Endodermal cell (in vitro differentiated cells): ENCODE data around the gene BCL2L15. TPM values are rescaled to one million over a fixed set of nuclear protein-coding genes. Genes with fewer than 3 reads are reported as not detected.

Experiments used
- DNase-seq: peaks from one replicate; pipeline ENCODE4 v3.0.0-alpha.2; 2017
- H3K27ac ChIP-seq: 2 replicates; pipeline ENCODE4 v1.5.1; 2013; ENCODE audit warnings: mild to moderate bottlenecking, low read depth, low read length, moderate library complexity
- H3K27me3 ChIP-seq: 2 replicates; pipeline ENCODE4 v1.6.1; 2013; ENCODE audit warnings: mild to moderate bottlenecking, low read length, moderate library complexity; ENCODE audit not compliant: insufficient read depth, control insufficient read depth, poor library complexity, severe bottlenecking
- H3K36me3 ChIP-seq: 2 replicates; pipeline ENCODE4 v1.7.0; 2013; ENCODE audit warnings: mild to moderate bottlenecking, low read length, moderate library complexity; ENCODE audit not compliant: control insufficient read depth, insufficient read depth
- H3K4me1 ChIP-seq: one replicate; pipeline ENCODE4 v1.7.0; 2013; ENCODE audit warnings: low read length; ENCODE audit not compliant: control insufficient read depth, insufficient read depth
- H3K4me3 ChIP-seq: 2 replicates; pipeline ENCODE4 v1.5.1; 2013; ENCODE audit warnings: mild to moderate bottlenecking, low read length, moderate library complexity
- H3K9ac ChIP-seq: 2 replicates; pipeline ENCODE4 v1.6.1; 2013; ENCODE audit warnings: mild to moderate bottlenecking, low read length, moderate library complexity; ENCODE audit not compliant: poor library complexity, severe bottlenecking; ENCODE audit errors: extremely low read depth
- H3K9me3 ChIP-seq: 2 replicates; pipeline ENCODE4 v1.6.1; 2013; ENCODE audit warnings: mild to moderate bottlenecking, low read length, moderate library complexity; ENCODE audit not compliant: control insufficient read depth
- H3K27ac Mint-ChIP-seq: 2 replicates; pipeline ENCODE4 v1.8.0; 2020; ENCODE audit warnings: mixed read lengths
- H3K27me3 Mint-ChIP-seq: 2 replicates; pipeline ENCODE4 v1.8.0; 2021; ENCODE audit warnings: mild to moderate bottlenecking, mixed read lengths; ENCODE audit not compliant: insufficient read depth
- H3K36me3 Mint-ChIP-seq: 2 replicates; pipeline ENCODE4 v1.8.0; 2020; ENCODE audit warnings: low read depth, mixed read lengths
- H3K4me1 Mint-ChIP-seq: 2 replicates; pipeline ENCODE4 v1.8.0; 2020; ENCODE audit warnings: mixed read lengths
- H3K4me3 Mint-ChIP-seq: 2 replicates; pipeline ENCODE4 v1.8.0; 2020; ENCODE audit warnings: mild to moderate bottlenecking, moderate library complexity, mixed read lengths
- H3K9me3 Mint-ChIP-seq: 2 replicates; pipeline ENCODE4 v1.8.0; 2020; ENCODE audit warnings: mild to moderate bottlenecking, mixed read lengths
- CTCF ChIP-seq: fragments of 200-600 bp; sonication (generic); conservative IDR thresholded peaks from 2 replicates; pipeline ENCODE4 v1.5.0; 2021; ENCODE audit warnings: antibody characterized with exemption, mild to moderate bottlenecking
- WGBS, 2 experiments: methylation state at CpG; one replicate each; pipeline versions ENCODE4 v1.1.5 to v1.1.7; 2013; ENCODE audit warnings: missing lambda C conversion rate in 2 of 2, mixed read lengths in 1 of 2; ENCODE audit not compliant: insufficient coverage in 1 of 2, insufficient read length in 1 of 2; 5-methylcytosine and 5-hydroxymethylcytosine counted together
- total RNA-seq, 2 donors: library from RNA; stranded (reverse); fragmentation: NEBNext Ultra II Directional in 1 of 2; extraction: Animal tissue kit (Norgen Biotek cat#: 25700) in 1 of 2; gene quantifications; 2 replicates in 1 of 2; 3 replicates in 1 of 2; pipeline ENCODE4 v1.2.1, GENCODE V29; 2021

Gene BCL2L15
- total RNA-seq, 2 donors from 2014 or later = 0.73 TPM; not detected in 1

GRCh38 chr1:113874012-113874879 is 13.1 kb downstream of the BCL2L15 start:
- no peak overlapping the region for H3K9ac ChIP-seq
- H3K27ac ChIP-seq = no peak overlapping the region
- WGBS, 2 experiments = 100% methylated on average over 1 of the region's 1 CpG; no CpG with 5 or more reads in 1 of the 2 experiments
- no peak overlapping the region for H3K27ac Mint-ChIP-seq
- H3K4me3 ChIP-seq = no peak overlapping the region
- DNase-seq = peak; percentile 66
- no peaks in the 10 kb centered on the region for H3K36me3 Mint-ChIP-seq
- no peaks in the 10 kb centered on the region for H3K9me3 ChIP-seq
- H3K27me3 ChIP-seq = no peaks in the 10 kb centered on the region
- TF ChIP-seq CTCF = peak; percentile 75
- H3K4me1 ChIP-seq = no peaks in the 10 kb centered on the region
- H3K4me3 Mint-ChIP-seq = no peak overlapping the region
- H3K9me3 Mint-ChIP-seq = no peaks in the 10 kb centered on the region
- peaks cover 22% of the 10 kb centered on the region for H3K4me1 Mint-ChIP-seq
- no peaks in the 10 kb centered on the region for H3K27me3 Mint-ChIP-seq
- H3K36me3 ChIP-seq = no peaks in the 10 kb centered on the region

GRCh38 chr1:113872219-113872935 is 15.0 kb downstream of the BCL2L15 start:
- Mint-ChIP-seq H3K36me3 (no peaks in the 10 kb centered on the region), H3K27ac (no peak overlapping the region), H3K4me1 (peaks cover 7% of the 10 kb centered on the region), H3K27me3 (no peaks in the 10 kb centered on the region), H3K4me3 (no peak overlapping the region), H3K9me3 (no peaks in the 10 kb centered on the region)
- TF ChIP-seq CTCF = no peak
- no peak for DNase-seq
- H3K36me3 ChIP-seq = no peaks in the 10 kb centered on the region
- H3K27ac ChIP-seq = no peak overlapping the region
- H3K4me3 ChIP-seq = no peak overlapping the region
- H3K27me3 ChIP-seq = no peaks in the 10 kb centered on the region
- H3K9me3 ChIP-seq = no peaks in the 10 kb centered on the region
- no peaks in the 10 kb centered on the region for H3K4me1 ChIP-seq
- H3K9ac ChIP-seq = no peak overlapping the region

- H3K27me3 Mint-ChIP-seq = no peaks in the 10 kb centered on the region
- H3K27ac Mint-ChIP-seq = no peak within 1 kb of the TSS
These were observed 15.7 kb downstream of the BCL2L15 start, which contains the start of gene PTPN22 for GRCh38 chr1:113871597-113872113. TSS of gene PTPN22 (minus strand) at chr1:113871712.

More at GRCh38 chr1:113871597-113872113, 15.7 kb downstream of the BCL2L15 start, which contains the start of gene PTPN22:
- H3K4me1 Mint-ChIP-seq = peaks cover 4% of the 10 kb centered on the region
- Histone ChIP-seq H3K9me3 (no peaks in the 10 kb centered on the region), H3K4me3 (no peak within 1 kb of the TSS), H3K27ac (no peak within 1 kb of the TSS), H3K27me3 (no peaks in the 10 kb centered on the region), H3K4me1 (no peaks in the 10 kb centered on the region), H3K9ac (no peak within 1 kb of the TSS), H3K36me3 (no peaks in the 10 kb centered on the region)
- peak; percentile 42 for DNase-seq
- no peaks in the 10 kb centered on the region for H3K9me3 Mint-ChIP-seq
- H3K4me3 Mint-ChIP-seq = no peak within 1 kb of the TSS
- no peaks in the 10 kb centered on the region for H3K36me3 Mint-ChIP-seq
- 82 to 89% methylated on average over 4 of the region's 4 CpGs for WGBS, 2 experiments
- TF ChIP-seq CTCF = no peak
